ENCODE data around the gene LYL1. TPM values are rescaled to one million over a fixed set of nuclear protein-coding genes. Genes with fewer than 3 reads are reported as not detected.

The LYL1 gene
- total RNA-seq, 4 donors from 2014 or later = 21.1 to 43.5 (median 25.8) TPM

DNA sequence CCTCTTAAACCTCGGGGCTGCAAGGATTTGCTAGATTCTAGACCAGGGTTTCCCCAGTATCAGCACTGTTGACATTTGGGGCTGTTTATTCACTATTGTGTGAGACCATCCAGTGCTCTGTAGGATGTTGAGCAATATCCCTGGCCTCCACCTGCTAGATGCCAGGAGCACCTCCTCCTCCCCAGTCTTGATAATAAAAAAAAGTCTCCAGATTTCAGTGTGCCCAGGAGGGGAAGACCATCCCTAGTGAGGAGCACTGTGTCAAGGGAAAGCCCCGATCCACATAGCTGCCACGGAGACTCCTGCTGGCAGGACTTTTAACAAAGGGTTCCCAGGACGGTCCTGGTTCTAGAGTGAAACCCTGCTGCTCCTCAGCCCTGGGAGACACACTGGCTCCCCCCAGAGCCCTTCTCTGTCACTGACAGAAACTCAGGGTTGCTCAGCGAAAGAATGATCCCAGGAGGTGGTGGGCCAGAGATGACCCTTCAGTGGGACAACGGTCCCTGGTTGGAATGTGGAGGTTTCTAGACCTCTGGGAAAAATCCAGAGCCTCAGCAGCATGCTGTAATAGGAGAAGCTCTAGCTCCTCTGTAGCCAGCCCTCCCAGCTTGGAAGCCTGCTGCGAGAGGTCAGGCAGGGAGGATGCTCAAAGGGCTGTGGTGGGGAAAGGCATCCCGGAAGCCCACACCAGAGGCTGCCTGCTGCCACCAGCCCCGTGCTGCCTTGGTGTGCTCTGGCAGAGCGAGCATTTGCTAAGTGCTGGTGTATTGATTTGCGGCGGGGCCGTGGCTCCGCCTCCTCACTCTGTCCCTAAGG, 20.3 kb downstream of the LYL1 start:
- no peak overlapping the region for H3K4me3 ChIP-seq
- WGBS, 2 donors = 37 to 40% methylated on average over 13 of the region's 14 CpGs
- H3K27ac ChIP-seq = peak overlapping the region in 3 of 4 donors; percentile 45 to 77 (median 74)
- H3K27me3 ChIP-seq = no peaks in the 10 kb centered on the region
- peak in 1 of 2 donors; percentile 46 for DNase-seq (ENCODE audit: low spot score in 2 of 2)
- peaks cover 0 to 67% (median 29%) of the 10 kb centered on the region in 4 donors for H3K4me1 ChIP-seq
- peaks cover 0 to 72% (median 0%) of the 10 kb centered on the region in 3 donors for H3K36me3 ChIP-seq
- TF ChIP-seq POLR2A (IDR thresholded peaks at IDR 0.05) (no peak), EP300 (IDR thresholded peaks at IDR 0.05) (peak in 1 of 2 donors; percentile 13)
- TF ChIP-seq, protein P1, sequence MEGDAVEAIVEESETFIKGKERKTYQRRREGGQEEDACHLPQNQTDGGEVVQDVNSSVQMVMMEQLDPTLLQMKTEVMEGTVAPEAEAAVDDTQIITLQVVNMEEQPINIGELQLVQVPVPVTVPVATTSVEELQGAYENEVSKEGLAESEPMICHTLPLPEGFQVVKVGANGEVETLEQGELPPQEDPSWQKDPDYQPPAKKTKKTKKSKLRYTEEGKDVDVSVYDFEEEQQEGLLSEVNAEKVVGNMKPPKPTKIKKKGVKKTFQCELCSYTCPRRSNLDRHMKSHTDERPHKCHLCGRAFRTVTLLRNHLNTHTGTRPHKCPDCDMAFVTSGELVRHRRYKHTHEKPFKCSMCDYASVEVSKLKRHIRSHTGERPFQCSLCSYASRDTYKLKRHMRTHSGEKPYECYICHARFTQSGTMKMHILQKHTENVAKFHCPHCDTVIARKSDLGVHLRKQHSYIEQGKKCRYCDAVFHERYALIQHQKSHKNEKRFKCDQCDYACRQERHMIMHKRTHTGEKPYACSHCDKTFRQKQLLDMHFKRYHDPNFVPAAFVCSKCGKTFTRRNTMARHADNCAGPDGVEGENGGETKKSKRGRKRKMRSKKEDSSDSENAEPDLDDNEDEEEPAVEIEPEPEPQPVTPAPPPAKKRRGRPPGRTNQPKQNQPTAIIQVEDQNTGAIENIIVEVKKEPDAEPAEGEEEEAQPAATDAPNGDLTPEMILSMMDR (IDR thresholded peaks at IDR 0.05) = peak in 3 of 5 experiments; percentile 12 to 39 (median 26)
- H3K9me3 ChIP-seq = no peaks in the 10 kb centered on the region

- TF ChIP-seq EP300 (IDR thresholded peaks at IDR 0.05) (no peak), POLR2A (IDR thresholded peaks at IDR 0.05) (no peak)
- TF ChIP-seq, protein P1 (IDR thresholded peaks at IDR 0.05) = no peak
- 47 to 54% methylated on average over 14 to 16 of the region's 16 CpGs for WGBS, 2 donors
- no peaks in the 10 kb centered on the region for H3K9me3 ChIP-seq
- H3K4me1 ChIP-seq = peaks cover 0 to 82% (median 40%) of the 10 kb centered on the region in 4 donors
- H3K27ac ChIP-seq = peak overlapping the region; percentile 60 to 84 (median 68)
- no peaks in the 10 kb centered on the region for H3K27me3 ChIP-seq
- peaks cover 0 to 76% (median 0%) of the 10 kb centered on the region in 3 donors for H3K36me3 ChIP-seq
- DNase-seq (ENCODE audit: low spot score in 2 of 2) = no peak
- no peak overlapping the region for H3K4me3 ChIP-seq
Observed at GRCh38 chr19:13079542-13079986, 23.1 kb downstream of the LYL1 start.

GRCh38 chr19:13078897-13079541, 23.6 kb downstream of the LYL1 start:
- 62 to 67% methylated on average over 8 to 12 of the region's 12 CpGs for WGBS, 2 donors
- Histone ChIP-seq H3K4me3 (no peak overlapping the region), H3K27me3 (no peaks in the 10 kb centered on the region), H3K36me3 (peaks cover 0 to 77% (median 0%) of the 10 kb centered on the region in 3 donors), H3K9me3 (no peaks in the 10 kb centered on the region), H3K27ac (peak overlapping the region; percentile 60 to 84 (median 68)), H3K4me1 (peaks cover 0 to 84% (median 42%) of the 10 kb centered on the region in 4 donors)
- DNase-seq (ENCODE audit: low spot score in 2 of 2) = no peak
- TF ChIP-seq, protein P1 (IDR thresholded peaks at IDR 0.05) = no peak
- TF ChIP-seq EP300 (IDR thresholded peaks at IDR 0.05) = no peak
- TF ChIP-seq POLR2A (IDR thresholded peaks at IDR 0.05) = no peak

DNA sequence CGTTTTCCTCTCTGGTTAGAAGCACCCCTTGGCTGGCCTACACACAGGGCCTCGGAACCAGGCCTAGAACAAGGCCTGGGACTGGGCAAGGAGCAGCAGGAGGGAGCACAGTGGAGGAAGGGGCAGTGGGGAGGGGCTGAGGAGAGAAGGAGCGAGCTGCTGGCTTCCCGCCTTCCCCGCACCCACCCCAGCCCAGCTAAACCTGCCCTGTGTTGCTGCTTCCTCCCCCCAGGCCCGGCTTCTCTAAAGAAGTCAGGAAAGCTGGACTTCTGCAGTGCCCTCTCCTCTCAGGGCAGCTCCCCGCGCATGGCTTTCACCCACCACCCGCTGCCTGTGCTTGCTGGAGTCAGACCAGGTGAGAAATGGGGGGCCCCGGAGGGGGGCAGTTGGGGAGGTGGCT, 24.3 kb downstream of the LYL1 start:
- peak overlapping the region; percentile 60 to 84 (median 68) for H3K27ac ChIP-seq
- peaks cover 0 to 84% (median 45%) of the 10 kb centered on the region in 4 donors for H3K4me1 ChIP-seq
- no peak for TF ChIP-seq EP300 (IDR thresholded peaks at IDR 0.05)
- TF ChIP-seq, protein P1 (IDR thresholded peaks at IDR 0.05) = no peak
- no peak for TF ChIP-seq POLR2A (IDR thresholded peaks at IDR 0.05)
- no peaks in the 10 kb centered on the region for H3K9me3 ChIP-seq
- no peak for DNase-seq (ENCODE audit: low spot score in 2 of 2)
- 74 to 84% methylated on average over 10 of the region's 10 CpGs for WGBS, 2 donors
- H3K36me3 ChIP-seq = peaks cover 0 to 76% (median 0%) of the 10 kb centered on the region in 3 donors
- H3K27me3 ChIP-seq = no peaks in the 10 kb centered on the region
- no peak overlapping the region for H3K4me3 ChIP-seq
